Activated CD8-positive, alpha-beta memory T cell treated with anti-CD3 and anti-CD28 coated beads, Interleukin-2, amount 50 U/mL, for 24 hours (primary cell): ENCODE measurements around the gene ANKRD11.

ENCODE experiments used
- DNase-seq: peaks from one replicate; pipeline ENCODE4 v3.0.0-alpha.2; 2020; ENCODE audit errors: extremely low read depth

ANKRD11 gene

GRCh38 chr16:89506791-89507191, 16.4 kb upstream of the ANKRD11 start:
- no peak for DNase-seq

GRCh38 chr16:89506113-89506504, 15.7 kb upstream of the ANKRD11 start:
- no peak for DNase-seq

GRCh38 chr16:89505204-89506112, 15.1 kb upstream of the ANKRD11 start:
- DNase-seq: peak; percentile 85

- no peak for DNase-seq
Observed at GRCh38 chr16:89504091-89504490, 13.7 kb upstream of the ANKRD11 start.

GRCh38 chr16:89502081-89502843, 11.9 kb upstream of the ANKRD11 start:
- DNase-seq: no peak

GRCh38 chr16:89499767-89500166, 9.4 kb upstream of the ANKRD11 start:
- no peak for DNase-seq

- DNase-seq: no peak
Observed at GRCh38 chr16:89498839-89499238, 8.5 kb upstream of the ANKRD11 start.

- no peak for DNase-seq
Observed at GRCh38 chr16:89495121-89495520, 4.8 kb upstream of the ANKRD11 start.

- DNase-seq: no peak
Observed at GRCh38 chr16:89493776-89494175, 3.4 kb upstream of the ANKRD11 start.

- DNase-seq: no peak
Observed at GRCh38 chr16:89491974-89492687, 1.8 kb upstream of the ANKRD11 start.

- no peak for DNase-seq
Observed at GRCh38 chr16:89491238-89491869, 993 bp upstream of the ANKRD11 start.

GRCh38 chr16:89489898-89490438, 393 bp downstream of the ANKRD11 start:
- DNase-seq: no peak

GRCh38 chr16:89489040-89489897, 1.1 kb downstream of the ANKRD11 start:
- DNase-seq: peak; percentile 57

GRCh38 chr16:89485701-89486246, 4.6 kb downstream of the ANKRD11 start:
- DNase-seq: no peak

- DNase-seq: no peak
Observed at GRCh38 chr16:89484923-89485679, 5.3 kb downstream of the ANKRD11 start.

- no peak for DNase-seq
Observed at GRCh38 chr16:89484041-89484501, 6.3 kb downstream of the ANKRD11 start.

- no peak for DNase-seq
Observed at GRCh38 chr16:89482817-89483205, 7.5 kb downstream of the ANKRD11 start.

- no peak for DNase-seq
Observed at GRCh38 chr16:89482150-89482816, 8.1 kb downstream of the ANKRD11 start.
